Measurements from ENCODE around the gene RNF130.
"Not testable (repeated sequence)": the region's sequence is repeated elsewhere in the genome, so short reads cannot be mapped to it uniquely, and the experiment has no call there.

RNF130 gene

GRCh38 chr5:179960204-179960831 is 111.2 kb downstream of the RNF130 start:
- Histone ChIP-seq H3K4me3 (ENCODE audit: control insufficient read depth in 1 of 7, extremely low read depth in 1 of 7, insufficient read depth in 4 of 7, low read depth in 2 of 7, low read length in 6 of 7) (no peak overlapping the region), H3K27ac (ENCODE audit: insufficient read depth in 1 of 2, low read depth in 1 of 2, low read length in 2 of 2, poor library complexity in 1 of 2, severe bottlenecking in 2 of 2) (no peak overlapping the region), H3K27me3 (replicated peaks in 2 of 5; ENCODE audit: control insufficient read depth in 4 of 5, insufficient read depth in 5 of 5, low read length in 4 of 5) (no peaks in the 10 kb centered on the region), H3K9me3 (ENCODE audit: control extremely low read depth in 1 of 5, control insufficient read depth in 4 of 5, insufficient read depth in 2 of 5, low read depth in 1 of 5, low read length in 4 of 5) (no peaks in the 10 kb centered on the region), H3K36me3 (ENCODE audit: control insufficient read depth in 4 of 4, insufficient read depth in 4 of 4, low read length in 3 of 4) (peaks cover 31 to 77% (median 68%) of the 10 kb centered on the region in 4 experiments), H3K4me1 (ENCODE audit: control extremely low read depth in 1 of 4, control insufficient read depth in 4 of 4, insufficient read depth in 4 of 4, low read length in 3 of 4) (no peaks in the 10 kb centered on the region)
- DNase-seq = no peak
- POLR2A ChIA-PET = no interaction called here
- CTCF ChIA-PET = no interaction called here
- WGBS (ENCODE audit: insufficient coverage) = 96% methylated on average over 4 of the region's 5 CpGs

GRCh38 chr5:179959641-179960040 is 111.9 kb downstream of the RNF130 start:
- DNase-seq = no peak
- no peaks in the 10 kb centered on the region for H3K9me3 ChIP-seq (ENCODE audit: control extremely low read depth in 1 of 5, control insufficient read depth in 4 of 5, insufficient read depth in 2 of 5, low read depth in 1 of 5, low read length in 4 of 5)
- peaks cover 33 to 79% (median 66%) of the 10 kb centered on the region in 4 experiments for H3K36me3 ChIP-seq (ENCODE audit: control insufficient read depth in 4 of 4, insufficient read depth in 4 of 4, low read length in 3 of 4)
- no peaks in the 10 kb centered on the region for H3K27me3 ChIP-seq (replicated peaks in 2 of 5; ENCODE audit: control insufficient read depth in 4 of 5, insufficient read depth in 5 of 5, low read length in 4 of 5)
- H3K27ac ChIP-seq (ENCODE audit: insufficient read depth in 1 of 2, low read depth in 1 of 2, low read length in 2 of 2, poor library complexity in 1 of 2, severe bottlenecking in 2 of 2) = no peak overlapping the region
- WGBS (ENCODE audit: insufficient coverage) = 100% methylated on average over 3 of the region's 6 CpGs
- CTCF ChIA-PET = interaction anchor here (1.7 kb wide), 1 partner anchor 15 kb away, joined by 7 read pairs; no protein-coding TSS in a partner anchor
- POLR2A ChIA-PET = no interaction called here
- H3K4me3 ChIP-seq (ENCODE audit: control insufficient read depth in 1 of 7, extremely low read depth in 1 of 7, insufficient read depth in 4 of 7, low read depth in 2 of 7, low read length in 6 of 7) = no peak overlapping the region
- H3K4me1 ChIP-seq (ENCODE audit: control extremely low read depth in 1 of 4, control insufficient read depth in 4 of 4, insufficient read depth in 4 of 4, low read length in 3 of 4) = no peaks in the 10 kb centered on the region

GRCh38 chr5:179959118-179959517 is 112.4 kb downstream of the RNF130 start:
- H3K4me1 ChIP-seq (ENCODE audit: control extremely low read depth in 1 of 4, control insufficient read depth in 4 of 4, insufficient read depth in 4 of 4, low read length in 3 of 4); POLR2A ChIA-PET; H3K4me3 ChIP-seq (ENCODE audit: control insufficient read depth in 1 of 7, extremely low read depth in 1 of 7, insufficient read depth in 4 of 7, low read depth in 2 of 7, low read length in 6 of 7); H3K27ac ChIP-seq (ENCODE audit: insufficient read depth in 1 of 2, low read depth in 1 of 2, low read length in 2 of 2, poor library complexity in 1 of 2, severe bottlenecking in 2 of 2); DNase-seq; H3K27me3 ChIP-seq (replicated peaks in 2 of 5; ENCODE audit: control insufficient read depth in 4 of 5, insufficient read depth in 5 of 5, low read length in 4 of 5); H3K9me3 ChIP-seq (ENCODE audit: control extremely low read depth in 1 of 5, control insufficient read depth in 4 of 5, insufficient read depth in 2 of 5, low read depth in 1 of 5, low read length in 4 of 5): not testable (repeated sequence)
- CTCF ChIA-PET = interaction anchor here (1.7 kb wide), 1 partner anchor 16 kb away, joined by 7 read pairs; no protein-coding TSS in a partner anchor
- H3K36me3 ChIP-seq (ENCODE audit: control insufficient read depth in 4 of 4, insufficient read depth in 4 of 4, low read length in 3 of 4) = peaks cover 33 to 78% (median 64%) of the 10 kb centered on the region in 4 experiments
- 100% methylated on average over 3 of the region's 5 CpGs for WGBS (ENCODE audit: insufficient coverage)

- no peaks in the 10 kb centered on the region for H3K4me1 ChIP-seq (ENCODE audit: control extremely low read depth in 1 of 4, control insufficient read depth in 4 of 4, insufficient read depth in 4 of 4, low read length in 3 of 4)
- 86% methylated on average over 1 of the region's 2 CpGs for WGBS (ENCODE audit: insufficient coverage)
- H3K9me3 ChIP-seq (ENCODE audit: control extremely low read depth in 1 of 5, control insufficient read depth in 4 of 5, insufficient read depth in 2 of 5, low read depth in 1 of 5, low read length in 4 of 5) = no peaks in the 10 kb centered on the region
- no peak overlapping the region for H3K4me3 ChIP-seq (ENCODE audit: control insufficient read depth in 1 of 7, extremely low read depth in 1 of 7, insufficient read depth in 4 of 7, low read depth in 2 of 7, low read length in 6 of 7)
- no peak for DNase-seq
- ChIA-PET POLR2A (no interaction called here), CTCF (interaction anchor here (1.2 kb wide), 1 partner anchor 8 kb away, joined by 3 read pairs; no protein-coding TSS in a partner anchor)
- H3K36me3 ChIP-seq (ENCODE audit: control insufficient read depth in 4 of 4, insufficient read depth in 4 of 4, low read length in 3 of 4) = peaks cover 20 to 50% (median 35%) of the 10 kb centered on the region in 4 experiments
- no peak overlapping the region for H3K27ac ChIP-seq (ENCODE audit: insufficient read depth in 1 of 2, low read depth in 1 of 2, low read length in 2 of 2, poor library complexity in 1 of 2, severe bottlenecking in 2 of 2)
- H3K27me3 ChIP-seq (replicated peaks in 2 of 5; ENCODE audit: control insufficient read depth in 4 of 5, insufficient read depth in 5 of 5, low read length in 4 of 5) = no peaks in the 10 kb centered on the region
These were observed 115.9 kb downstream of the RNF130 start for GRCh38 chr5:179955630-179956029.

GRCh38 chr5:179955062-179955461 is 116.5 kb downstream of the RNF130 start:
- DNase-seq = no peak
- Histone ChIP-seq H3K4me3 (ENCODE audit: control insufficient read depth in 1 of 7, extremely low read depth in 1 of 7, insufficient read depth in 4 of 7, low read depth in 2 of 7, low read length in 6 of 7) (no peak overlapping the region), H3K4me1 (ENCODE audit: control extremely low read depth in 1 of 4, control insufficient read depth in 4 of 4, insufficient read depth in 4 of 4, low read length in 3 of 4) (no peaks in the 10 kb centered on the region), H3K27ac (ENCODE audit: insufficient read depth in 1 of 2, low read depth in 1 of 2, low read length in 2 of 2, poor library complexity in 1 of 2, severe bottlenecking in 2 of 2) (no peak overlapping the region), H3K36me3 (ENCODE audit: control insufficient read depth in 4 of 4, insufficient read depth in 4 of 4, low read length in 3 of 4) (peaks cover 18 to 45% (median 30%) of the 10 kb centered on the region in 4 experiments), H3K9me3 (ENCODE audit: control extremely low read depth in 1 of 5, control insufficient read depth in 4 of 5, insufficient read depth in 2 of 5, low read depth in 1 of 5, low read length in 4 of 5) (no peaks in the 10 kb centered on the region), H3K27me3 (replicated peaks in 2 of 5; ENCODE audit: control insufficient read depth in 4 of 5, insufficient read depth in 5 of 5, low read length in 4 of 5) (no peaks in the 10 kb centered on the region)
- POLR2A ChIA-PET = no interaction called here
- CTCF ChIA-PET = interaction anchor here (1.2 kb wide), 1 partner anchor 8 kb away, joined by 3 read pairs; no protein-coding TSS in a partner anchor
- 100% methylated on average over 3 of the region's 6 CpGs for whole genome bisulfite sequencing (ENCODE audit: insufficient coverage)

GRCh38 chr5:179954434-179954833 is 117.1 kb downstream of the RNF130 start:
- no peak for DNase-seq
- CTCF ChIA-PET = no interaction called here
- Histone ChIP-seq H3K36me3 (ENCODE audit: control insufficient read depth in 4 of 4, insufficient read depth in 4 of 4, low read length in 3 of 4) (peaks cover 18 to 42% (median 31%) of the 10 kb centered on the region in 4 experiments), H3K4me1 (ENCODE audit: control extremely low read depth in 1 of 4, control insufficient read depth in 4 of 4, insufficient read depth in 4 of 4, low read length in 3 of 4) (no peaks in the 10 kb centered on the region), H3K9me3 (ENCODE audit: control extremely low read depth in 1 of 5, control insufficient read depth in 4 of 5, insufficient read depth in 2 of 5, low read depth in 1 of 5, low read length in 4 of 5) (no peaks in the 10 kb centered on the region), H3K4me3 (ENCODE audit: control insufficient read depth in 1 of 7, extremely low read depth in 1 of 7, insufficient read depth in 4 of 7, low read depth in 2 of 7, low read length in 6 of 7) (no peak overlapping the region), H3K27me3 (replicated peaks in 2 of 5; ENCODE audit: control insufficient read depth in 4 of 5, insufficient read depth in 5 of 5, low read length in 4 of 5) (no peaks in the 10 kb centered on the region), H3K27ac (ENCODE audit: insufficient read depth in 1 of 2, low read depth in 1 of 2, low read length in 2 of 2, poor library complexity in 1 of 2, severe bottlenecking in 2 of 2) (no peak overlapping the region)
- 100% methylated on average over 2 of the region's 6 CpGs for WGBS (ENCODE audit: insufficient coverage)
- POLR2A ChIA-PET = no interaction called here

- H3K27me3 ChIP-seq (replicated peaks in 2 of 5; ENCODE audit: control insufficient read depth in 4 of 5, insufficient read depth in 5 of 5, low read length in 4 of 5) = no peaks in the 10 kb centered on the region
- H3K4me3 ChIP-seq (ENCODE audit: control insufficient read depth in 1 of 7, extremely low read depth in 1 of 7, insufficient read depth in 4 of 7, low read depth in 2 of 7, low read length in 6 of 7) = no peak overlapping the region
- DNase-seq = no peak
- ChIA-PET POLR2A (no interaction called here), CTCF (no interaction called here)
- WGBS (ENCODE audit: insufficient coverage) = 97% methylated on average over 3 of the region's 4 CpGs
- no peaks in the 10 kb centered on the region for H3K4me1 ChIP-seq (ENCODE audit: control extremely low read depth in 1 of 4, control insufficient read depth in 4 of 4, insufficient read depth in 4 of 4, low read length in 3 of 4)
- H3K36me3 ChIP-seq (ENCODE audit: control insufficient read depth in 4 of 4, insufficient read depth in 4 of 4, low read length in 3 of 4) = peaks cover 18 to 40% (median 30%) of the 10 kb centered on the region in 4 experiments
- no peaks in the 10 kb centered on the region for H3K9me3 ChIP-seq (ENCODE audit: control extremely low read depth in 1 of 5, control insufficient read depth in 4 of 5, insufficient read depth in 2 of 5, low read depth in 1 of 5, low read length in 4 of 5)
- H3K27ac ChIP-seq (ENCODE audit: insufficient read depth in 1 of 2, low read depth in 1 of 2, low read length in 2 of 2, poor library complexity in 1 of 2, severe bottlenecking in 2 of 2) = no peak overlapping the region
These were observed 117.6 kb downstream of the RNF130 start for GRCh38 chr5:179953987-179954386.

Data from common myeloid progenitor, CD34-positive (primary cell).